Endothelial cell of umbilical vein (primary cell): ENCODE results near the gene GSTK1. TPM values are rescaled to one million over a fixed set of nuclear protein-coding genes. Genes with fewer than 3 reads are reported as not detected.
A peak's percentile ranks its signal among the peaks of the same experiment; 100 is the strongest.

Experiments
- BruUV-seq: library from RNA; stranded (reverse); fragments of 400-500 nt; replicated peaks from 2 replicates; lab custom pipeline; 2021; lab: Mats Ljungman, UMichigan
- CTCF ChIA-PET: fragments of 300-600, 350-600 bp; sonication (Branson Sonifier 250); formaldehyde crosslinking; loops from one replicate; lab custom pipeline; 2021; ENCODE audit warnings: antibody characterized with exemption, inconsistent platforms; lab: Charles Lee
- POLR2A ChIA-PET: fragments of 300-600, 350-600 bp; sonication (Branson Sonifier 250); formaldehyde crosslinking; loops from one replicate; lab custom pipeline; 2021; ENCODE audit warnings: antibody characterized with exemption, inconsistent platforms; lab: Charles Lee
- DNase-seq: peaks from one replicate; pipeline ENCODE4 v3.0.0-alpha.2; 2011; ENCODE audit warnings: low read depth, low spot score
- FAIRE-seq: peaks from 2 replicates; lab custom pipeline; 2011; peaks lifted over from hg19 to GRCh38; lab: Jason Lieb, UNC
- H2AFZ ChIP-seq: 2 replicates; pipeline ENCODE4 v1.6.0; 2012; ENCODE audit warnings: low read depth, low read length, control low read depth, inconsistent platforms
- H3K27ac ChIP-seq: 2 replicates; pipeline ENCODE4 v1.5.1; 2011; ENCODE audit warnings: low read depth, mild to moderate bottlenecking, control low read depth, low read length, moderate library complexity; ENCODE audit not compliant: insufficient read depth
- H3K27me3 ChIP-seq, 2 experiments: 2 replicates each; pipeline versions ENCODE4 v1.6.0 to v1.6.1; 2011; ENCODE audit warnings: low read length in 2 of 2, mixed read lengths in 1 of 2; ENCODE audit not compliant: control insufficient read depth in 2 of 2, insufficient read depth in 2 of 2
- H3K36me3 ChIP-seq, 2 experiments: 2 replicates in 1 of 2; 3 replicates in 1 of 2; pipeline ENCODE4 v1.5.1; 2011; ENCODE audit warnings: low read length in 2 of 2, mild to moderate bottlenecking in 1 of 2, moderate library complexity in 1 of 2; ENCODE audit not compliant: control insufficient read depth in 2 of 2, insufficient read depth in 2 of 2; ENCODE audit errors: extremely low read depth in 1 of 2
- H3K4me1 ChIP-seq: 3 replicates; pipeline ENCODE4 v1.5.1; 2011; ENCODE audit warnings: mild to moderate bottlenecking, low read length; ENCODE audit not compliant: control insufficient read depth, insufficient read depth; ENCODE audit errors: extremely low read depth
- H3K4me2 ChIP-seq: 2 replicates; pipeline ENCODE4 v1.6.1; 2011; ENCODE audit warnings: low read length, control low read depth, mixed read lengths; ENCODE audit not compliant: insufficient read depth
- H3K4me3 ChIP-seq, 3 experiments: fragments of 200-600 bp in 1 of 3; sonication (generic), shearing (Covaris generic) in 1 of 3; replicated peaks in 1 of 3; 2 replicates each; pipeline ENCODE4 v1.5.1; 2011 to 2016; ENCODE audit warnings: control low read depth in 3 of 3, low read length in 3 of 3, mild to moderate bottlenecking in 2 of 3, inconsistent platforms in 1 of 3, low read depth in 1 of 3, moderate library complexity in 1 of 3; ENCODE audit not compliant: insufficient read depth in 1 of 3
- H3K79me2 ChIP-seq: 2 replicates; pipeline ENCODE4 v1.6.0; 2012; ENCODE audit warnings: low read length, inconsistent platforms; ENCODE audit not compliant: control insufficient read depth, insufficient read depth
- H3K9ac ChIP-seq: replicated peaks from 2 replicates; pipeline ENCODE3; 2011; ENCODE audit warnings: low read length, control low read depth; ENCODE audit not compliant: insufficient read depth; ENCODE audit errors: extremely low read depth
- H3K9me1 ChIP-seq: replicated peaks from 3 replicates; pipeline ENCODE4 v1.6.0; 2011; ENCODE audit warnings: mild to moderate bottlenecking, low read length; ENCODE audit not compliant: control insufficient read depth, insufficient read depth; ENCODE audit errors: extremely low read depth
- H3K9me3 ChIP-seq: replicated peaks from 2 replicates; pipeline ENCODE4 v1.5.1; 2012; ENCODE audit warnings: low read length, inconsistent platforms; ENCODE audit not compliant: control insufficient read depth, insufficient read depth
- H4K20me1 ChIP-seq: replicated peaks from 2 replicates; pipeline ENCODE3; 2011; ENCODE audit warnings: mild to moderate bottlenecking, low read length; ENCODE audit not compliant: control insufficient read depth, insufficient read depth; ENCODE audit errors: extremely low read depth
- CTCF ChIP-seq, 2 donors: IDR thresholded peaks; 1 replicate in 1 of 2; 2 replicates in 1 of 2; pipeline ENCODE4 v1.5.1; 2011; ENCODE audit warnings: low read length in 2 of 2, mild to moderate bottlenecking in 2 of 2, moderate library complexity in 2 of 2, control low read depth in 1 of 2, inconsistent platforms in 1 of 2, low read depth in 1 of 2; ENCODE audit not compliant: insufficient read depth in 1 of 2; ENCODE audit errors: extremely low read depth in 1 of 2
- EZH2 ChIP-seq: IDR thresholded peaks from 2 replicates; pipeline ENCODE4 v1.6.1; 2012; ENCODE audit warnings: borderline replicate concordance, low read depth, mild to moderate bottlenecking, moderate library complexity, low read length, inconsistent platforms; ENCODE audit not compliant: severe bottlenecking
- FOS ChIP-seq: IDR thresholded peaks from 2 replicates; pipeline ENCODE4 v1.6.1; 2011; ENCODE audit warnings: mild to moderate bottlenecking, low read length, moderate library complexity, borderline replicate concordance; ENCODE audit not compliant: insufficient read depth
- GATA2 ChIP-seq: IDR thresholded peaks from 2 replicates; pipeline ENCODE4 v1.7.0; 2011; ENCODE audit warnings: low read depth, mild to moderate bottlenecking, moderate library complexity, mixed read lengths, low read length; ENCODE audit not compliant: insufficient read length, insufficient read depth
- JUN ChIP-seq: IDR thresholded peaks from 2 replicates; pipeline ENCODE4 v1.6.1; 2011; ENCODE audit warnings: borderline replicate concordance, low read depth; ENCODE audit not compliant: insufficient read length, insufficient read depth
- MAX ChIP-seq: IDR thresholded peaks from 2 replicates; pipeline ENCODE4 v1.6.1; 2011; ENCODE audit not compliant: insufficient read depth, insufficient read length
- MYC ChIP-seq: IDR thresholded peaks from one replicate; pipeline ENCODE4 v1.6.1; 2011; ENCODE audit warnings: mild to moderate bottlenecking, low read depth, low read length
- POLR2A ChIP-seq: IDR thresholded peaks from 2 replicates; pipeline ENCODE4 v1.6.1; 2012; ENCODE audit warnings: low read depth, mild to moderate bottlenecking, control low read depth, low read length
- POLR2AphosphoS5 ChIP-seq: IDR thresholded peaks from 2 replicates; pipeline ENCODE4 v1.6.1; 2012; ENCODE audit warnings: low read depth, mild to moderate bottlenecking, control low read depth, low read length, moderate library complexity; ENCODE audit not compliant: insufficient read depth
- dilution Hi-C: fragments of 300-500 bp; cut with MboI; formaldehyde crosslinking; loops from one replicate; pipeline ENCODE4 v1.15.0; 2019; ENCODE audit warnings: low sequenced_read_pairs; ENCODE audit not compliant: extremely low pct_ligation_motif_present
- intact Hi-C: fragments of 100-400 bp; cut with micrococcal nuclease; formaldehyde crosslinking; loops from one replicate; pipeline ENCODE4 v1.10.0; 2022
- polyA plus RNA-seq, 4 experiments: library from polyadenylated mRNA; depleted of rRNA in 3 of 4; stranded (reverse) in 3 of 4; unstranded in 1 of 4; fragments of >200 nt; gene quantifications; 2 replicates each; pipeline versions ENCODE4 v1.2.1 to v1.2.3, GENCODE V29; 2011 to 2012; ENCODE audit warnings: missing spikeins in 1 of 4
- total RNA-seq: library from RNA; stranded (reverse); gene quantifications from 2 replicates; pipeline ENCODE4 v1.2.3, GENCODE V29; 2021

Gene GSTK1
- total and polyA plus RNA-seq, 2 donors (not counting 3 experiments of a cell fraction or from before 2014, with no cell fraction given), result 119 to 132 TPM

- H3K27me3 ChIP-seq, result no peaks in the 10 kb centered on the region
- H3K9ac ChIP-seq, result no peak overlapping the region
- peaks cover 16 to 20% of the 10 kb centered on the region in 2 experiments for H3K36me3 ChIP-seq
- POLR2A ChIA-PET, result interaction anchor here (1.0 kb wide), 1 partner anchor 90 kb away, joined by 8 read pairs; no protein-coding TSS in a partner anchor
- no peak overlapping the region for H3K4me3 ChIP-seq
- no peaks in the 10 kb centered on the region for H3K9me1 ChIP-seq
- CTCF ChIA-PET, result interaction anchor here (0.9 to 1.7 kb wide), 6 partner anchors 10 to 90 kb away, joined by 3 to 5 read pairs (median 3); partner anchors contain the start of gene GSTK1
- DNase-seq (no peak), FAIRE-seq (no peak)
- BruUV-seq, result no TSS peak
- dilution Hi-C loops (no loop called here), intact Hi-C loops (no loop called here)
- H2AFZ ChIP-seq, result no peak overlapping the region
- H3K9me3 ChIP-seq, result no peaks in the 10 kb centered on the region
- H3K4me2 ChIP-seq, result peak overlapping the region; percentile 17
- TF ChIP-seq JUN, result no peak
- TF ChIP-seq GATA2, result no peak
- TF ChIP-seq POLR2AphosphoS5, result no peak
- no peak for TF ChIP-seq FOS
- TF ChIP-seq EZH2, result no peak
- H4K20me1 ChIP-seq, result no peaks in the 10 kb centered on the region
- H3K27ac ChIP-seq, result no peak overlapping the region
- H3K79me2 ChIP-seq, result peaks cover 36% of the 10 kb centered on the region
- peaks cover 41% of the 10 kb centered on the region for H3K4me1 ChIP-seq
These were observed 27.1 kb downstream of the GSTK1 start for GRCh38 chr7:143290293-143290692.

- no peak for FAIRE-seq
- no peak overlapping the region for H3K4me3 ChIP-seq
- H3K4me1 ChIP-seq, result peaks cover 55% of the 10 kb centered on the region
- no peak overlapping the region for H2AFZ ChIP-seq
- no peaks in the 10 kb centered on the region for H3K9me3 ChIP-seq
- dilution Hi-C loops, result no loop called here
- DNase-seq, result no peak
- no peak overlapping the region for H3K27ac ChIP-seq
- BruUV-seq, result no TSS peak
- H3K36me3 ChIP-seq, result peaks cover 20 to 25% of the 10 kb centered on the region in 2 experiments
- peaks cover 48% of the 10 kb centered on the region for H3K79me2 ChIP-seq
- TF ChIP-seq CTCF (IDR thresholded peaks at IDR 0.05; ENCODE audit: extremely low read depth in 1 of 2, insufficient read depth in 1 of 2, low read depth in 1 of 2, low read length in 2 of 2), result no peak
- no peak for TF ChIP-seq POLR2AphosphoS5
- TF ChIP-seq GATA2, result no peak
- no peak for TF ChIP-seq EZH2
- no peak for TF ChIP-seq FOS
- TF ChIP-seq JUN, result no peak
- no peak for TF ChIP-seq MAX
- no peak for TF ChIP-seq MYC
- no peak for TF ChIP-seq POLR2A
- no peak overlapping the region for H3K4me2 ChIP-seq
- H3K9me1 ChIP-seq, result no peaks in the 10 kb centered on the region
- H3K9ac ChIP-seq, result no peak overlapping the region
- H3K27me3 ChIP-seq, result no peaks in the 10 kb centered on the region
- intact Hi-C loops, result no loop called here
- ChIA-PET POLR2A (no interaction called here), CTCF (interaction anchor here (1.3 to 2.0 kb wide), 3 partner anchors 12 to 78 kb away, joined by 3 to 8 read pairs (median 3); no protein-coding TSS in a partner anchor)
- peaks cover 3% of the 10 kb centered on the region for H4K20me1 ChIP-seq
These were observed 29.6 kb downstream of the GSTK1 start for GRCh38 chr7:143292876-143293275.
